ENCODE measurements around the gene TXNRD1. TPM values are rescaled to one million over a fixed set of nuclear protein-coding genes. Genes with fewer than 3 reads are reported as not detected.

The TXNRD1 gene
- total RNA-seq, 1 donor from 2014 or later = 98.0 TPM

GRCh38 chr12:104190641-104191176, 24.9 kb upstream of the TXNRD1 start:
- H3K9me3 ChIP-seq (replicated peaks) = peaks cover 8% of the 10 kb centered on the region
- intact Hi-C loops (cut with micrococcal nuclease) = no loop called here
- H3K27ac ChIP-seq (replicated peaks) = no peak overlapping the region
- DNase-seq = no peak
- no peaks in the 10 kb centered on the region for H3K36me3 ChIP-seq
- no peaks in the 10 kb centered on the region for H3K4me1 ChIP-seq
- no peaks in the 10 kb centered on the region for H3K27me3 ChIP-seq (ENCODE audit: low read depth)
- no peak overlapping the region for H3K4me3 ChIP-seq
- no peak for TF ChIP-seq CTCF (IDR thresholded peaks at IDR 0.05; ENCODE audit: borderline replicate concordance)

- Histone ChIP-seq H3K27ac (replicated peaks) (peak overlapping the region; percentile 29), H3K4me1 (peaks cover 3% of the 10 kb centered on the region), H3K27me3 (ENCODE audit: low read depth) (no peaks in the 10 kb centered on the region), H3K4me3 (no peak overlapping the region), H3K9me3 (replicated peaks) (peaks cover 9% of the 10 kb centered on the region), H3K36me3 (no peaks in the 10 kb centered on the region)
- TF ChIP-seq CTCF (IDR thresholded peaks at IDR 0.05; ENCODE audit: borderline replicate concordance) = no peak
- intact Hi-C loops (cut with micrococcal nuclease) = no loop called here
- DNase-seq = no peak
Measured at GRCh38 chr12:104197264-104197663, 18.3 kb upstream of the TXNRD1 start.

- DNase-seq = no peak
- no peak for TF ChIP-seq CTCF (IDR thresholded peaks at IDR 0.05; ENCODE audit: borderline replicate concordance)
- Histone ChIP-seq H3K4me3 (no peak overlapping the region), H3K27me3 (ENCODE audit: low read depth) (peaks cover 3% of the 10 kb centered on the region), H3K9me3 (replicated peaks) (peaks cover 9% of the 10 kb centered on the region), H3K4me1 (peaks cover 3% of the 10 kb centered on the region), H3K36me3 (no peaks in the 10 kb centered on the region), H3K27ac (replicated peaks) (no peak overlapping the region)
- intact Hi-C loops (cut with micrococcal nuclease) = loop anchor here (5.0 kb wide), 1 partner anchor 157 kb away; no protein-coding TSS in a partner anchor
Measured at GRCh38 chr12:104199964-104200363, 15.6 kb upstream of the TXNRD1 start.

GRCh38 chr12:104201238-104202001, 14.2 kb upstream of the TXNRD1 start:
- Histone ChIP-seq H3K4me3 (no peak overlapping the region), H3K4me1 (peaks cover 3% of the 10 kb centered on the region), H3K27me3 (ENCODE audit: low read depth) (peaks cover 5% of the 10 kb centered on the region), H3K27ac (replicated peaks) (no peak overlapping the region), H3K36me3 (no peaks in the 10 kb centered on the region), H3K9me3 (replicated peaks) (peaks cover 9% of the 10 kb centered on the region)
- intact Hi-C loops (cut with micrococcal nuclease) = loop anchor here (5.0 kb wide), 1 partner anchor 156 kb away; no protein-coding TSS in a partner anchor
- TF ChIP-seq CTCF (IDR thresholded peaks at IDR 0.05; ENCODE audit: borderline replicate concordance) = peak; percentile 89
- no peak for DNase-seq

- H3K27ac ChIP-seq (replicated peaks) = no peak overlapping the region
- no peak for TF ChIP-seq CTCF (IDR thresholded peaks at IDR 0.05; ENCODE audit: borderline replicate concordance)
- intact Hi-C loops (cut with micrococcal nuclease) = loop anchor here (5.0 kb wide), 1 partner anchor 152 kb away; no protein-coding TSS in a partner anchor
- H3K4me1 ChIP-seq = peaks cover 3% of the 10 kb centered on the region
- no peak for DNase-seq
- peaks cover 5% of the 10 kb centered on the region for H3K27me3 ChIP-seq (ENCODE audit: low read depth)
- peaks cover 7% of the 10 kb centered on the region for H3K9me3 ChIP-seq (replicated peaks)
- no peak overlapping the region for H3K4me3 ChIP-seq
- no peaks in the 10 kb centered on the region for H3K36me3 ChIP-seq
Measured at GRCh38 chr12:104204690-104205480, 10.7 kb upstream of the TXNRD1 start.
